ENCODE measurements around the gene NSMF. TPM values are rescaled to one million over a fixed set of nuclear protein-coding genes. Genes with fewer than 3 reads are reported as not detected.

The NSMF gene
- total and polyA plus RNA-seq, 2 of the 8 experiments (the other 6 are each of a cell fraction or from before 2014, with no cell fraction given) = 56.7 to 65.1 TPM

DNA sequence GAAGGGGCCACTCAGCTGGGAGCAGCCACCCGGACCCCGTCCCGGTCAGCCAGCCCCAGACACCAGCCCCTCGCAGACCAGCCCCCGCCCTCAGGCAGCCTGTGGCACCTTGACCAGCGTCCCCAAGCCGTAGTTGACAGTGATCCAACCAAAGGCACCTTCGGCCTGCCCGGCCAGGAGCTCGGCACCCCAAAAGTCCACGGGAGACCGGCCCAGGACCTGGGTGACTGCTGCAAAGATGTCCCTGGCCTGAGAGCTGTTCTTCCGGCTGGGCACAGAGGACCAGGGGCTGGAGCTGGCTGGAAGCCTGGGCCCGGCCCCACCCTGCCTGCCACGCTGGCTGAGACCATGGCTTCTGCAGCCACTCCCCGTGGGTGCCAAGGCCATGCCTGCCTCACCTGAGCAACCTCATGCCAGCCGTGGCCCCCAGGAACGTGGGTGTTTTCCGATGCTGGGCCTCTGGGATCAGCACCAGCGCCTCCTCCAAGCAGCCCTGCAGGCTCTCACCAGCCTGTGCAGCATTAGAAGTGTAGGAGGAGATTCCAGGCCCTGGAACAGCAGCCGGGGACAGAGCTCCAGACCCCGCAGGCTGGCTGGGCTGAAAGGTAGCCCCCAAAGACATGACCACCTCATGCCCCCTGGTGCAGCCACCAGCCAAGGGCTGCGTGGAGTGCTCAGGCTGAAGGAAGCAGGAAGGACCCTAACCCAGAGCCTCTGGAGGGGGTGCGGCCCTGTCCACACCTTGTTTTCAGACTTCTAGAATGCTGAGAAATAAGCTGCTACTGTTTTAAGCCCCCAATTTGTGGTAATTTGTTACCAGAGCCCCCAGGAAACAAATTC lies 22.2 kb downstream of the NSMF start:
- Histone ChIP-seq H3K23me2 (ENCODE audit: low read depth, low read length) (no peaks in the 10 kb centered on the region; the same call in 1 of the 2 replicates), H3K79me2 (ENCODE audit: control insufficient read depth in 1 of 2, insufficient read depth in 2 of 2, low read length in 2 of 2) (no peaks in the 10 kb centered on the region), H3K27me3 (replicated peaks in 1 of 4; ENCODE audit: control insufficient read depth in 3 of 4, extremely low read depth in 1 of 4, insufficient read depth in 3 of 4, low read length in 3 of 4) (no peaks in the 10 kb centered on the region), H3K9me3 (ENCODE audit: insufficient read depth in 2 of 2, low read depth in 1 of 2, low read length in 1 of 2) (no peaks in the 10 kb centered on the region), H2BK120ac (replicated peaks; ENCODE audit: low read depth, low read length) (no peak overlapping the region), H4K8ac (ENCODE audit: extremely low read depth, insufficient read depth, low read length) (no peak overlapping the region), H3K4ac (replicated peaks; ENCODE audit: insufficient read length, low read depth, low read length) (no peak overlapping the region), H3K56ac (replicated peaks; ENCODE audit: insufficient read length, low read depth, low read length) (no peak overlapping the region), H3K18ac (ENCODE audit: extremely low read depth, low read length) (no peak overlapping the region), H3K23ac (ENCODE audit: insufficient read length) (no peak overlapping the region), H4K91ac (replicated peaks; ENCODE audit: insufficient read length, low read length) (no peak overlapping the region), H2AFZ (ENCODE audit: low read length) (no peak overlapping the region), H3K4me3 (ENCODE audit: extremely low read depth in 1 of 4, insufficient read depth in 2 of 4, low read depth in 3 of 4, low read length in 4 of 4) (no peak overlapping the region), H3K4me1 (replicated peaks in 1 of 4; ENCODE audit: control insufficient read depth in 3 of 4, insufficient read depth in 4 of 4, low read length in 3 of 4) (peaks cover 0 to 2% (median 0%) of the 10 kb centered on the region in 4 experiments; a peak in 1 of 7 replicates), H2BK12ac (ENCODE audit: low read depth, low read length) (no peak overlapping the region), H2BK15ac (ENCODE audit: low read length) (no peak overlapping the region), H4K5ac (ENCODE audit: insufficient read length, low read depth, low read length) (no peak overlapping the region), H2BK20ac (ENCODE audit: low read length) (no peak overlapping the region), H3K9ac (replicated peaks in 1 of 4; ENCODE audit: extremely low read depth in 1 of 4, low read depth in 3 of 4, low read length in 3 of 4) (no peak overlapping the region), H3K4me2 (ENCODE audit: insufficient read depth in 1 of 2, low read depth in 2 of 2, low read length in 2 of 2) (no peak overlapping the region), H4K20me1 (replicated peaks in 1 of 2; ENCODE audit: control insufficient read depth in 1 of 2, insufficient read depth in 2 of 2, low read length in 2 of 2) (no peaks in the 10 kb centered on the region), H2BK5ac (ENCODE audit: low read depth, low read length) (no peak overlapping the region), H3K14ac (ENCODE audit: insufficient read length) (no peak overlapping the region), H2AK5ac (ENCODE audit: low read depth, low read length) (no peak overlapping the region), H3K36me3 (ENCODE audit: control insufficient read depth in 2 of 4, insufficient read depth in 4 of 4, low read length in 3 of 4) (no peaks in the 10 kb centered on the region), H3K27ac (ENCODE audit: low read depth, low read length) (no peak overlapping the region), H3K79me1 (ENCODE audit: low read depth, low read length) (no peaks in the 10 kb centered on the region)
- FAIRE-seq (no peak), DNase-seq (ENCODE audit: low read depth in 1 of 2, low spot score in 2 of 2) (no peak)
- POLR2A ChIA-PET (ENCODE audit: partially characterized antibody) = interaction anchor here (0.6 to 1.6 kb wide), 3 partner anchors 9 to 462 kb away, joined by 3 to 5 read pairs (median 3); partner anchors contain the start of genes EXD3 and NOXA1
- 93% methylated on average over 22 of the region's 24 CpGs; no CpG with 5 or more reads in 1 of the 2 experiments for WGBS, 2 experiments (ENCODE audit: extremely low coverage in 1 of 2, insufficient coverage in 1 of 2, insufficient read length in 1 of 2, insufficient replicate concordance in 2 of 2, low coverage in 1 of 2, low lambda C conversion rate in 2 of 2, missing lambda C conversion rate in 1 of 2)
- CTCF ChIA-PET (ENCODE audit: partially characterized antibody) = interaction anchor here (1.0 to 2.0 kb wide), 5 partner anchors 8 to 150 kb away, joined by 3 to 8 read pairs (median 3); partner anchors contain the start of genes EXD3 and NRARP
- no peak for TF ChIP-seq JUND (IDR thresholded peaks at IDR 0.05; ENCODE audit: low read length)
- no peak for TF ChIP-seq TCF12 (IDR thresholded peaks at IDR 0.05; ENCODE audit: low read depth, low read length)
- TF ChIP-seq FOSL1 (IDR thresholded peaks at IDR 0.05; ENCODE audit: insufficient read depth, low read depth, low read length) = no peak
- no peak for TF ChIP-seq POU5F1 (IDR thresholded peaks at IDR 0.05; ENCODE audit: low read depth, low read length)
- no peak for TF ChIP-seq BACH1 (IDR thresholded peaks at IDR 0.05; ENCODE audit: low read length)
- TF ChIP-seq POLR2A (IDR thresholded peaks at IDR 0.05; ENCODE audit: control extremely low read depth in 1 of 2, low read depth in 2 of 2, low read length in 2 of 2) = no peak
- no peak for TF ChIP-seq TEAD4 (IDR thresholded peaks at IDR 0.05; ENCODE audit: low read depth, low read length)
- no peak for TF ChIP-seq PHF8 (conservative IDR thresholded peaks at IDR 0.05; ENCODE audit: low read depth, low read length)
- TF ChIP-seq SP2 (IDR thresholded peaks at IDR 0.05; ENCODE audit: low read length) = no peak
- no peak for TF ChIP-seq SRF (IDR thresholded peaks at IDR 0.05; ENCODE audit: low read depth, low read length)
- TF ChIP-seq SP4 (IDR thresholded peaks at IDR 0.05; ENCODE audit: low read length) = no peak
- TF ChIP-seq NRF1 (IDR thresholded peaks at IDR 0.05; ENCODE audit: low read depth, low read length) = no peak
- TF ChIP-seq, protein P1, sequence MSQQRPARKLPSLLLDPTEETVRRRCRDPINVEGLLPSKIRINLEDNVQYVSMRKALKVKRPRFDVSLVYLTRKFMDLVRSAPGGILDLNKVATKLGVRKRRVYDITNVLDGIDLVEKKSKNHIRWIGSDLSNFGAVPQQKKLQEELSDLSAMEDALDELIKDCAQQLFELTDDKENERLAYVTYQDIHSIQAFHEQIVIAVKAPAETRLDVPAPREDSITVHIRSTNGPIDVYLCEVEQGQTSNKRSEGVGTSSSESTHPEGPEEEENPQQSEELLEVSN (IDR thresholded peaks at IDR 0.05) = no peak

All from H1 (cell line).